Loucy (cell line): ENCODE data around the gene CENPE.

Experiments used
- CTCF ChIP-seq: fragments of 200-600 bp; sonication (generic); conservative IDR thresholded peaks from 2 replicates; pipeline ENCODE4 v1.5.1; 2014; ENCODE audit warnings: mild to moderate bottlenecking, antibody characterized with exemption, low read length
- EZH2phosphoT487 ChIP-seq: fragments of 200-600 bp; IDR thresholded peaks from 2 replicates; pipeline ENCODE4 v1.6.1; 2018; ENCODE audit warnings: antibody characterized with exemption, mild to moderate bottlenecking, moderate library complexity, borderline replicate concordance

- TF ChIP-seq CTCF (no peak), EZH2phosphoT487 (no peak)
Observed at GRCh38 chr4:103079621-103080020, 118.5 kb downstream of the CENPE start.
